ENCODE results near the gene TNNT1.

DNA sequence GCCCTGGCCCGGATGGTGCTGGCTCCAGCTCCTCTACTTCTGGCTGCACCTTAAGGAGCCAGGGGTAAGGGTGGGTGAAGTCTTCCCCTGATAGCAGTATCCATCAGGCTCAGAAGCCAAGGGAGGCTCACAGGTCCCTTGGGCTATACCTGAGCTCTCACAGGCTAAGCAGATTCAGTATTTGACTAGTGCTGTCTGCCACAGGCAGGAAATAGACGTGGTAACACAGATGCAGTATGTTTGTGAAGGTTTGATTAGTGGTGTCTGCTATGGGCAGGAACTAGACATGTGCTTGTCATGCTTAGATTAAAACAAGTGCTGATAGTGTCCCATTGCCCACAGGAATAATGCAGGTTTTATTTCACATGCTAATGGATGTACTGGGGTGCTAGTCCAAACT is 27.1 kb upstream of the TNNT1 start:
- no peak for TF ChIP-seq CTCF (IDR thresholded peaks at IDR 0.05)
- TF ChIP-seq POLR2AphosphoS5 (IDR thresholded peaks at IDR 0.05): no peak
- TF ChIP-seq POLR2A (IDR thresholded peaks at IDR 0.05): no peak
- no peak for TF ChIP-seq EP300 (IDR thresholded peaks at IDR 0.05)

Measured in suprapubic skin (tissue), 4 donors.